NCI-H1092 (cell line): Measurements from ENCODE around the gene PRKD2.
"Not testable (repeated sequence)": the region's sequence is repeated elsewhere in the genome, so short reads cannot be mapped to it uniquely, and the experiment has no call there.

Experiments used
- DNase-seq: peaks from one replicate; lab custom pipeline; 2025; lab: John Stamatoyannopoulos, UW

PRKD2 gene

GRCh38 chr19:46723471-46723870 lies 6.6 kb upstream of the PRKD2 start:
- no peak for DNase-seq

- DNase-seq, result no peak
Measured at GRCh38 chr19:46723023-46723461, 6.1 kb upstream of the PRKD2 start.

- DNase-seq, result no peak
Measured at GRCh38 chr19:46722421-46723022, 5.6 kb upstream of the PRKD2 start.

- DNase-seq, result no peak
Measured at GRCh38 chr19:46722004-46722380, 5.1 kb upstream of the PRKD2 start.

- no peak for DNase-seq
Measured at GRCh38 chr19:46721269-46722003, 4.5 kb upstream of the PRKD2 start.

GRCh38 chr19:46720503-46721239 lies 3.8 kb upstream of the PRKD2 start:
- no peak for DNase-seq

- DNase-seq, result no peak
Measured at GRCh38 chr19:46719629-46720502, 3.0 kb upstream of the PRKD2 start.

- DNase-seq, result no peak
Measured at GRCh38 chr19:46718934-46719622, 2.2 kb upstream of the PRKD2 start.

- DNase-seq, result no peak
Measured at GRCh38 chr19:46718157-46718933, 1.4 kb upstream of the PRKD2 start.

GRCh38 chr19:46717716-46718143 lies 816 bp upstream of the PRKD2 start:
- DNase-seq, result no peak

GRCh38 chr19:46716672-46717033 lies 261 bp downstream of the PRKD2 start:
- no peak for DNase-seq

GRCh38 chr19:46715975-46716671 lies 791 bp downstream of the PRKD2 start:
- DNase-seq, result no peak

- no peak for DNase-seq
Measured at GRCh38 chr19:46715620-46715974, 1.3 kb downstream of the PRKD2 start.

- DNase-seq, result no peak
Measured at GRCh38 chr19:46714444-46715106, 2.3 kb downstream of the PRKD2 start.

GRCh38 chr19:46713781-46714443 lies 3.0 kb downstream of the PRKD2 start:
- DNase-seq, result peak; percentile 52

GRCh38 chr19:46712768-46713338 lies 4.1 kb downstream of the PRKD2 start:
- not testable (repeated sequence) for DNase-seq

GRCh38 chr19:46710687-46711086 lies 6.2 kb downstream of the PRKD2 start:
- no peak for DNase-seq

GRCh38 chr19:46704379-46705076 lies 12.4 kb downstream of the PRKD2 start:
- DNase-seq, result peak; percentile 11
